ENCODE measurements around the gene HPS5.

DNA sequence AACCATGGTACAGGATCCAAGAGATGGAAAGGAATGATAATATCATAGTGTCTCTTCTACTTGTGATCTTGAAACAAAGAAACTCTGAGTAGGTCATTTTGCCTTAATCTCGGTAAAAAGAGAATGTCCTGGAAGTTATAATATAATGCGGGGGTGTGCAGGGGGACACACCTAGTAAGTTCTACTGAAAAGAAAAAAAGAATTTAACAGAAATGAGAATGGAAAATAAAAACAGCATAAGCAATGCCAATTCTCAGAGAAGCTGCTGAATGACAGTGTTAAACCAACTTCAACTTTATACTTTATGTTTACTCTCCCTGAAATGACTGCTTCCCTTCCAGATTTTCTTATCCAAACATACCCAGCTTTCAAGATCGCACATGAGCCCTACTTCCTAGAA, 2.0 kb downstream of the HPS5 start:
- TF ChIP-seq, protein P1, sequence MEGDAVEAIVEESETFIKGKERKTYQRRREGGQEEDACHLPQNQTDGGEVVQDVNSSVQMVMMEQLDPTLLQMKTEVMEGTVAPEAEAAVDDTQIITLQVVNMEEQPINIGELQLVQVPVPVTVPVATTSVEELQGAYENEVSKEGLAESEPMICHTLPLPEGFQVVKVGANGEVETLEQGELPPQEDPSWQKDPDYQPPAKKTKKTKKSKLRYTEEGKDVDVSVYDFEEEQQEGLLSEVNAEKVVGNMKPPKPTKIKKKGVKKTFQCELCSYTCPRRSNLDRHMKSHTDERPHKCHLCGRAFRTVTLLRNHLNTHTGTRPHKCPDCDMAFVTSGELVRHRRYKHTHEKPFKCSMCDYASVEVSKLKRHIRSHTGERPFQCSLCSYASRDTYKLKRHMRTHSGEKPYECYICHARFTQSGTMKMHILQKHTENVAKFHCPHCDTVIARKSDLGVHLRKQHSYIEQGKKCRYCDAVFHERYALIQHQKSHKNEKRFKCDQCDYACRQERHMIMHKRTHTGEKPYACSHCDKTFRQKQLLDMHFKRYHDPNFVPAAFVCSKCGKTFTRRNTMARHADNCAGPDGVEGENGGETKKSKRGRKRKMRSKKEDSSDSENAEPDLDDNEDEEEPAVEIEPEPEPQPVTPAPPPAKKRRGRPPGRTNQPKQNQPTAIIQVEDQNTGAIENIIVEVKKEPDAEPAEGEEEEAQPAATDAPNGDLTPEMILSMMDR (IDR thresholded peaks at IDR 0.05; ENCODE audit: extremely low read depth in 1 of 2, insufficient read depth in 1 of 2, low read depth in 1 of 2, low read length in 2 of 2): no peak
- no peak for TF ChIP-seq POLR2AphosphoS5 (IDR thresholded peaks at IDR 0.05; ENCODE audit: insufficient read depth, low read depth, low read length)
- TF ChIP-seq POLR2A (IDR thresholded peaks at IDR 0.05; ENCODE audit: low read depth, low read length): no peak
- no peak for TF ChIP-seq EZH2 (IDR thresholded peaks at IDR 0.05; ENCODE audit: borderline replicate concordance, low read depth, low read length, severe bottlenecking)
- TF ChIP-seq JUN (IDR thresholded peaks at IDR 0.05; ENCODE audit: borderline replicate concordance, insufficient read depth, insufficient read length, low read depth): no peak
- TF ChIP-seq, protein P2, sequence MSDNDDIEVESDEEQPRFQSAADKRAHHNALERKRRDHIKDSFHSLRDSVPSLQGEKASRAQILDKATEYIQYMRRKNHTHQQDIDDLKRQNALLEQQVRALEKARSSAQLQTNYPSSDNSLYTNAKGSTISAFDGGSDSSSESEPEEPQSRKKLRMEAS (IDR thresholded peaks at IDR 0.05; ENCODE audit: insufficient read depth, insufficient read length): no peak
- no peak for TF ChIP-seq GATA2 (IDR thresholded peaks at IDR 0.05; ENCODE audit: insufficient read depth, insufficient read length, low read depth, low read length)
- no peak for TF ChIP-seq FOS (IDR thresholded peaks at IDR 0.05; ENCODE audit: borderline replicate concordance, insufficient read depth, low read length)

All from endothelial cell of umbilical vein (primary cell).